ENCODE results near the gene TOR3A. TPM values are rescaled to one million over a fixed set of nuclear protein-coding genes. Genes with fewer than 3 reads are reported as not detected.

Gene TOR3A
- total and polyA plus RNA-seq, 2 experiments from 2014 or later: 26.5 to 29.5 TPM

- Histone ChIP-seq H3K9me3 (ENCODE audit: low read depth) (no peaks in the 10 kb centered on the region), H3K27ac (no peak overlapping the region), H3K4me3 (no peak overlapping the region), H3K36me3 (peaks cover 6% of the 10 kb centered on the region), H3K4me1 (ENCODE audit: low read depth) (no peaks in the 10 kb centered on the region), H3K27me3 (no peaks in the 10 kb centered on the region)
- DNase-seq (ENCODE audit: low read depth in 1 of 2, low spot score in 1 of 2): no peak
- TF ChIP-seq, protein P1, sequence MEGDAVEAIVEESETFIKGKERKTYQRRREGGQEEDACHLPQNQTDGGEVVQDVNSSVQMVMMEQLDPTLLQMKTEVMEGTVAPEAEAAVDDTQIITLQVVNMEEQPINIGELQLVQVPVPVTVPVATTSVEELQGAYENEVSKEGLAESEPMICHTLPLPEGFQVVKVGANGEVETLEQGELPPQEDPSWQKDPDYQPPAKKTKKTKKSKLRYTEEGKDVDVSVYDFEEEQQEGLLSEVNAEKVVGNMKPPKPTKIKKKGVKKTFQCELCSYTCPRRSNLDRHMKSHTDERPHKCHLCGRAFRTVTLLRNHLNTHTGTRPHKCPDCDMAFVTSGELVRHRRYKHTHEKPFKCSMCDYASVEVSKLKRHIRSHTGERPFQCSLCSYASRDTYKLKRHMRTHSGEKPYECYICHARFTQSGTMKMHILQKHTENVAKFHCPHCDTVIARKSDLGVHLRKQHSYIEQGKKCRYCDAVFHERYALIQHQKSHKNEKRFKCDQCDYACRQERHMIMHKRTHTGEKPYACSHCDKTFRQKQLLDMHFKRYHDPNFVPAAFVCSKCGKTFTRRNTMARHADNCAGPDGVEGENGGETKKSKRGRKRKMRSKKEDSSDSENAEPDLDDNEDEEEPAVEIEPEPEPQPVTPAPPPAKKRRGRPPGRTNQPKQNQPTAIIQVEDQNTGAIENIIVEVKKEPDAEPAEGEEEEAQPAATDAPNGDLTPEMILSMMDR (IDR thresholded peaks at IDR 0.05; ENCODE audit: low read depth, low read length): no peak
Observed at GRCh38 chr1:179094818-179095217, 12.9 kb downstream of the TOR3A start.

DNA sequence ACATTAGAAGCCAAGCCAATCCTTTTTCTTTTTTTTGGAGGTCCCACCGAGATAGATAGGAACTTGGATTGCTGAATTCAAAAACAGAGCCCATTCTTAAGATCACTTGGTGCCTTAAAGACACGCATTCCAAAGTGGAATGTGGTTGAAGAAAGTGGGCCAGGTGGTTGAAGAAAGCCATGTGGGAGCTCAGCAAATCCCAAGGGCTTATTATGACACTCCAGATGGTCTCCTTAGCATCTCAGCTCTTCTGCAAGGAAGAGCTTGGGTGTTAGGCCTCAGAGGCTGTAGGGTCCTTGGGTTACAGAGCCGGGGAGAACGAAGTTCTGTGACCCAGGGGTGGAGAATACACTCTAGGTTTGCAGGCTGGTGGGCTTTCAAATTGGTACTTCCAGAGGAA lies 13.5 kb downstream of the TOR3A start:
- H3K36me3 ChIP-seq: peaks cover 6% of the 10 kb centered on the region
- no peaks in the 10 kb centered on the region for H3K9me3 ChIP-seq (ENCODE audit: low read depth)
- no peak overlapping the region for H3K4me3 ChIP-seq
- TF ChIP-seq, protein P1 (IDR thresholded peaks at IDR 0.05; ENCODE audit: low read depth, low read length): no peak
- H3K4me1 ChIP-seq (ENCODE audit: low read depth): no peaks in the 10 kb centered on the region
- DNase-seq (ENCODE audit: low read depth in 1 of 2, low spot score in 1 of 2): no peak
- H3K27ac ChIP-seq: no peak overlapping the region
- no peaks in the 10 kb centered on the region for H3K27me3 ChIP-seq

- no peaks in the 10 kb centered on the region for H3K27me3 ChIP-seq
- TF ChIP-seq, protein P1 (IDR thresholded peaks at IDR 0.05; ENCODE audit: low read depth, low read length): no peak
- H3K9me3 ChIP-seq (ENCODE audit: low read depth): no peaks in the 10 kb centered on the region
- H3K4me3 ChIP-seq: no peak overlapping the region
- H3K27ac ChIP-seq: no peak overlapping the region
- H3K4me1 ChIP-seq (ENCODE audit: low read depth): no peaks in the 10 kb centered on the region
- peaks cover 6% of the 10 kb centered on the region for H3K36me3 ChIP-seq
- DNase-seq (ENCODE audit: low read depth in 1 of 2, low spot score in 1 of 2): no peak
Observed at GRCh38 chr1:179095924-179096323, 14.1 kb downstream of the TOR3A start.

GRCh38 chr1:179099891-179100290 lies 18.0 kb downstream of the TOR3A start:
- Histone ChIP-seq H3K4me1 (ENCODE audit: low read depth) (peaks cover 19% of the 10 kb centered on the region), H3K27ac (no peak overlapping the region), H3K4me3 (no peak overlapping the region), H3K9me3 (ENCODE audit: low read depth) (no peaks in the 10 kb centered on the region), H3K27me3 (no peaks in the 10 kb centered on the region), H3K36me3 (peaks cover under 1% of the 10 kb centered on the region)
- DNase-seq (ENCODE audit: low read depth in 1 of 2, low spot score in 1 of 2): no peak
- TF ChIP-seq, protein P1 (IDR thresholded peaks at IDR 0.05; ENCODE audit: low read depth, low read length): no peak

DNA sequence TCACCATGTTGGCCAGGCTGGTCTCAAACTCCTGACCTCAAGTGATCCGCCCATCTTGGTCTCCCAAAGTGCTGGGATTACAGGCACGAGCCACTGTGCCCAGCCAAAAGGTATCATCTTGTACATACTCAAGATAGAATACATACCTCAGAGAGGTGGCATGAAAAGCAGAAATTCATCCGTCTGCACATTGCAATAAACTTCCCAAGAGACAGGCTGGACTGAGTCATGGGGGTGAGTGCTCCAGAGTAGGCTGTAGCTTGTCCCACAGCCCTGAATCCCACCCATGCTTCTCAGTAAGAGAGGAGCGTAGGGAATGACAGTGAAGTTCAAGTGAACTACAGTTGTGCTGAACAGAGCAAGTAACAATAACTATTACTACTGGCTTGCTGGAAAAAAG lies 19.7 kb downstream of the TOR3A start:
- Histone ChIP-seq H3K4me1 (ENCODE audit: low read depth) (peaks cover 31% of the 10 kb centered on the region), H3K36me3 (no peaks in the 10 kb centered on the region), H3K27me3 (no peaks in the 10 kb centered on the region), H3K4me3 (no peak overlapping the region), H3K9me3 (ENCODE audit: low read depth) (no peaks in the 10 kb centered on the region), H3K27ac (no peak overlapping the region)
- DNase-seq (ENCODE audit: low read depth in 1 of 2, low spot score in 1 of 2): no peak
- TF ChIP-seq, protein P1 (IDR thresholded peaks at IDR 0.05; ENCODE audit: low read depth, low read length): no peak

DNA sequence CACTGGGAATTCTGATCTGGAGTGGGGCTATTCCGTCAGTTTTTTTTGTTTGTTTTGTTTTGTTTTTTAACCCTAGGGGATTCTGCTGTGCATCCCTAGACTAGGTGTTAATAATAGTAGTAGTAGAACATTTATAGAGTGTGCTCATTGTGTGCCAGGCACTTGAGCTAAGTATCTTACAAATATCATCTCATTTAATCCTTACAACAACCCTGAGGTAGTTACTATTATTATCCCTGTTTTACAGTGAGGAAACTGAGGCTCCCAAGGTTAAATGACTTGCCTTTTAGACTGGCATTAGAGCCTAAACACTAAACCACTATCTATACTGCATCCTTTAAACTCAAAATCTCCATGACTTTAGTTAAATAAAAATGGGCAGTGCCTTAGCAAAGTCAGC lies 22.1 kb downstream of the TOR3A start:
- H3K27ac ChIP-seq: no peak overlapping the region
- peaks cover 31% of the 10 kb centered on the region for H3K4me1 ChIP-seq (ENCODE audit: low read depth)
- no peak overlapping the region for H3K4me3 ChIP-seq
- DNase-seq (ENCODE audit: low read depth in 1 of 2, low spot score in 1 of 2): no peak
- TF ChIP-seq, protein P1 (IDR thresholded peaks at IDR 0.05; ENCODE audit: low read depth, low read length): no peak
- H3K36me3 ChIP-seq: peaks cover 14% of the 10 kb centered on the region
- H3K27me3 ChIP-seq: no peaks in the 10 kb centered on the region
- H3K9me3 ChIP-seq (ENCODE audit: low read depth): no peaks in the 10 kb centered on the region
